Tibial artery (tissue), 4 donors: ENCODE data around the gene YWHAB.

Experiments used
- DNase-seq, 2 donors: peaks; one replicate each; pipeline ENCODE4 v3.0.0-alpha.2; 2019
- H3K27ac ChIP-seq, 2 donors: fragments of 200-600 bp; sonication (generic) in 1 of 2; 1 replicate in 1 of 2; 2 replicates in 1 of 2; pipeline ENCODE4 v1.5.1; 2018 to 2019; ENCODE audit warnings: mild to moderate bottlenecking in 1 of 2
- H3K27me3 ChIP-seq, 2 donors: fragments of 200-600 bp; sonication (generic) in 1 of 2; one replicate each; pipeline versions ENCODE4 v1.5.1 to v1.6.0; 2016 to 2019
- H3K36me3 ChIP-seq, 3 donors: fragments of 200-600 bp; sonication (generic) in 2 of 3; one replicate each; pipeline ENCODE4 v1.5.1; 2016 to 2019; ENCODE audit warnings: mild to moderate bottlenecking in 2 of 3
- H3K4me1 ChIP-seq, 4 donors: fragments of 200-600 bp; sonication (generic) in 2 of 4; 1 replicate in 3 of 4; 2 replicates in 1 of 4; pipeline ENCODE4 v1.5.1; 2016 to 2019
- H3K4me3 ChIP-seq, 2 donors: fragments of 200-600 bp; sonication (generic) in 1 of 2; 1 replicate in 1 of 2; 2 replicates in 1 of 2; pipeline ENCODE4 v1.5.1; 2018 to 2019; ENCODE audit warnings: mild to moderate bottlenecking in 2 of 2
- H3K9me3 ChIP-seq, 3 donors: fragments of 200-600 bp; sonication (generic) in 1 of 3; one replicate each; pipeline ENCODE4 v1.5.1; 2016 to 2019
- intact Hi-C: fragments of 100-400 bp; cut with DNase I; formaldehyde crosslinking; loops from one replicate; pipeline ENCODE4 v1.15.0; 2023; ENCODE audit warnings: low total_unique reads
- TF ChIP-seq, protein P1 (sequence below), 2 experiments: fragments of 200-600 bp in 1 of 2; fragments of 450-650 bp in 1 of 2; IDR thresholded peaks; one replicate each; pipeline ENCODE4 v1.5.1; 2017 to 2019; ENCODE audit warnings: antibody characterized with exemption in 2 of 2, mild to moderate bottlenecking in 1 of 2, moderate library complexity in 1 of 2

YWHAB gene

DNA sequence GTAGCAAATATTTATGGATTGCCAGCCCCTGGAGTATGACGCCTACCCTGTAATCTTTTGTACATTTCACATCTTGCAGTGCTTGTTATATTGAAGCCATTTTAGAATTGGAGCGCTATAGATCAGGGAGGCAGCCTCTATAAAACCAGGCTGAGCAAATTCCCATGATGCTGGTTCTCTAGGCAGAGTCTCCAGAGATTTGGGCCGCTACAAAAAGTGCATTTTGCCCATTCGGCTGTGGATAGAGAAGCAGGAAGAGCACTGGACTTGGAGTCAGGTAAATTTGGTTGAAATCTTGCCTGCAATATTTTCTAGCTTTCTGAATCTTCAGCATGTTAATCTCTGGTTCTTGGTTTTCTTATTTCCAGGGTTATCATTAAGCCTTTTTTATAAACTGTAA lies 2.0 kb downstream of the YWHAB start:
- no peak overlapping the region for H3K27ac ChIP-seq
- TF ChIP-seq, protein P1, sequence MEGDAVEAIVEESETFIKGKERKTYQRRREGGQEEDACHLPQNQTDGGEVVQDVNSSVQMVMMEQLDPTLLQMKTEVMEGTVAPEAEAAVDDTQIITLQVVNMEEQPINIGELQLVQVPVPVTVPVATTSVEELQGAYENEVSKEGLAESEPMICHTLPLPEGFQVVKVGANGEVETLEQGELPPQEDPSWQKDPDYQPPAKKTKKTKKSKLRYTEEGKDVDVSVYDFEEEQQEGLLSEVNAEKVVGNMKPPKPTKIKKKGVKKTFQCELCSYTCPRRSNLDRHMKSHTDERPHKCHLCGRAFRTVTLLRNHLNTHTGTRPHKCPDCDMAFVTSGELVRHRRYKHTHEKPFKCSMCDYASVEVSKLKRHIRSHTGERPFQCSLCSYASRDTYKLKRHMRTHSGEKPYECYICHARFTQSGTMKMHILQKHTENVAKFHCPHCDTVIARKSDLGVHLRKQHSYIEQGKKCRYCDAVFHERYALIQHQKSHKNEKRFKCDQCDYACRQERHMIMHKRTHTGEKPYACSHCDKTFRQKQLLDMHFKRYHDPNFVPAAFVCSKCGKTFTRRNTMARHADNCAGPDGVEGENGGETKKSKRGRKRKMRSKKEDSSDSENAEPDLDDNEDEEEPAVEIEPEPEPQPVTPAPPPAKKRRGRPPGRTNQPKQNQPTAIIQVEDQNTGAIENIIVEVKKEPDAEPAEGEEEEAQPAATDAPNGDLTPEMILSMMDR (IDR thresholded peaks at IDR 0.05) = no peak
- intact Hi-C loops = loop anchor here (5.0 to 10.0 kb wide), 4 partner anchors 75 to 673 kb away; partner anchors contain the start of genes FITM2, OSER1, SYS1 and TOMM34
- DNase-seq = no peak
- H3K27me3 ChIP-seq = no peaks in the 10 kb centered on the region
- H3K4me1 ChIP-seq = peaks cover 0 to 67% (median 47%) of the 10 kb centered on the region in 4 donors
- H3K9me3 ChIP-seq = no peaks in the 10 kb centered on the region
- peak overlapping the region; percentile 94 to 97 for H3K4me3 ChIP-seq
- no peaks in the 10 kb centered on the region for H3K36me3 ChIP-seq

DNA sequence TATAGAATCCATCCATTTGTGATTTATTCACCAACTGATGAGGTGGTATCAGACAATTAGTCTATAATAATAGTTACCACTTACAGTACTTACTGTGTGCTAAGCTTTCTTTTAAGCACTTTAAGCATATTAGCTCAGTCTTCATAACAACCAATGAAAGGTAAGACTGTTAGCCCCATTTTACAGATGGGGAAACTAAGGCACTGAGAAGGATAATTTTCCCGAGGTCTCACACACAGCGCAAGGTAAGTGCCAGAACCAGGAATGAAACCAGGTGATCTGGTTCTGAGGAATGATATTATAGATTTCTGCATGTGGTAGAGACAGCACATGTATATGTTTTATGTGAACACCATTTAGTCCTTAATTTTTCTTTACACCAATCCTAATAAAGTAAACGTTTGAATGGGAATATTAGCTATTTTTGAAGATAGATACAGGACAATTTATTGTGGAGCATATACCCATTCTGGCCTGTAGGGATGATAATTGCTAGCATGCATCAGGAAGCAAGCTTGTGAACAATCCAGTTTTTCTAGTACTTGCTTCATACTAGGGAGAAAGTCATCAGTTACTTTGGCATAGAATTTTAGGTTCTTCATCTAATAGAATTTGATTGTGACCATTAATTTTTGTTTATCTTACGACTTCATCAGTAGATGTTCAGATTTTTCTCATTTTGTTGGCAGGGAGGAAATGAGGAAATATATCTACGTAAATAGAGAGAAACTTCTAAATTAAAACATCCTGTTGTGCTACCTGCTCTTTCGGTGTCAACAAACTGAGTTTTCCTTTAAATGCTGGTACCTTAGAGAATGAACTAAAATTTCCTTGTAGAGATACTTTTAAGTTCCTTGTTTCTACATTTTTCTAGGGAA lies 3.0 kb downstream of the YWHAB start:
- H3K4me1 ChIP-seq = peaks cover 0 to 74% (median 51%) of the 10 kb centered on the region in 4 donors
- no peaks in the 10 kb centered on the region for H3K27me3 ChIP-seq
- no peak for DNase-seq

DNA sequence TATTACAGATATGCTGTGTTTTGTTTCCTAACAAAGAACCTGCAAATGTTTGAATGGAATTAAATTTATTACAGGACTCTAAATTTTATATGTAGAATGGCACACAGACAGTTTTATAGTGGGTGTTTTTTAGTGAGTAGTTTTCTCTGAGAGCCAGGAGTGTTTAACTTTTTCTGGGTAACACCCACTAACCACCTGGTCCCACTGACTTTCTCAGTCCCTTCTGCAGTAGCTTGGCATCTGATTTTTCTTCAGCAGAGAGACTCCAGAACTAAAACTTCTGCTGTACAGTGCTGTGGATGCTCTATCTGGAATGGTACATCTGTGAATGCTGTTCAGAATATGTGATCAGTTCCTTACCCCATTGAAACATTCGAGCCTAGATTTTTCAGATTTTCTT lies 6.3 kb downstream of the YWHAB start:
- no peaks in the 10 kb centered on the region for H3K36me3 ChIP-seq
- intact Hi-C loops = no loop called here
- H3K27ac ChIP-seq = no peak overlapping the region
- no peaks in the 10 kb centered on the region for H3K27me3 ChIP-seq
- no peak for DNase-seq
- no peaks in the 10 kb centered on the region for H3K9me3 ChIP-seq
- peaks cover 0 to 93% (median 59%) of the 10 kb centered on the region in 4 donors for H3K4me1 ChIP-seq
- no peak overlapping the region for H3K4me3 ChIP-seq
- TF ChIP-seq, protein P1 (IDR thresholded peaks at IDR 0.05) = no peak

More for the DNA sequence above, 3.0 kb downstream of the YWHAB start:
- intact Hi-C loops = loop anchor here (5.0 to 10.0 kb wide), 4 partner anchors 74 to 674 kb away; partner anchors contain the start of genes FITM2, OSER1, SYS1 and TOMM34
- no peaks in the 10 kb centered on the region for H3K36me3 ChIP-seq
- H3K9me3 ChIP-seq = no peaks in the 10 kb centered on the region
- TF ChIP-seq, protein P1 (IDR thresholded peaks at IDR 0.05) = peak in 1 of 2 experiments; percentile 9
- no peak overlapping the region for H3K27ac ChIP-seq
- H3K4me3 ChIP-seq = peak overlapping the region in 1 of 2 donors; percentile 3

DNA sequence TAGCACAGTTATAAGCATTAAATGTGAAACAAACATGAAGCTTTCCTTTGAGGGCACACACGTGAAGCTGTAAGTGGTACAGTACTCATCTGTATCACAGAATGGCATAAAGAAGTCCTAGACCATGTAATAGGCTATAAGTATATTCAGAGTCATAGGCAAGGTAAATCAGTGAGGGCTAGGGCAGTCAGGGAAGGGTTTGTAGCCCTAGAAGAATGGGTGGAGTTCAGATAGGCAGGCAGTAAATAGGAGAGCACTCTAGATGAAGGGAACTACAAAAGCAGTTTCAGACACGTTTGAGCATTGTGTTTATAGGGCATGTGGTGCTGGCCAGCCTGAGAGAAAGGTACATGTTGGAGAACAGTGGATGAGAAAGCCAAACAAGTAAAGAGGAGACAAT lies 9.5 kb downstream of the YWHAB start:
- Histone ChIP-seq H3K9me3 (no peaks in the 10 kb centered on the region), H3K4me1 (peaks cover 0 to 89% (median 49%) of the 10 kb centered on the region in 4 donors), H3K27ac (no peak overlapping the region), H3K27me3 (no peaks in the 10 kb centered on the region), H3K36me3 (no peaks in the 10 kb centered on the region), H3K4me3 (no peak overlapping the region)
- DNase-seq = no peak
- intact Hi-C loops = no loop called here
- TF ChIP-seq, protein P1 (IDR thresholded peaks at IDR 0.05) = no peak

DNA sequence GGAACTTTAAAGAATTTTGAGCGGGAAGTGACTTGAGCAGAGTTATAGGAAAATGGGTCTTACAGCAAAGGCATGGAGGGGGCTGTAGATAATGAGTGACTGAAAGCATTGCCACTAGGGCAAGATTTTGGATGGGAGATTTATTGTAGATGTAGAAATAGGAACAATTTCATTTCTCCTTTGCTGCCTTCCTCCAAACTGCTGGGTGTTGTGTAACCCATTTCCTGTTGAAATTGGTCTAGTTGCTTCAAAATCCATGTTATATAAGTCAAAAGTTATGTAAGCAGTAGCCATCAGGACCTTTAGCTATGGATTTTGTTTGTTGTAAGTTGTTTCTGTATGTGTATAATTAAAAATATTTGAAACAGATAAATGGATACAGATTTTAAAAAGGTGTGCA lies 11.1 kb downstream of the YWHAB start:
- TF ChIP-seq, protein P1 (IDR thresholded peaks at IDR 0.05) = no peak
- Histone ChIP-seq H3K4me3 (no peak overlapping the region), H3K27ac (peak overlapping the region in 1 of 2 donors; percentile 40), H3K27me3 (no peaks in the 10 kb centered on the region), H3K36me3 (peaks cover 4 to 9% (median 8%) of the 10 kb centered on the region in 3 donors), H3K9me3 (no peaks in the 10 kb centered on the region), H3K4me1 (peaks cover 0 to 83% (median 39%) of the 10 kb centered on the region in 4 donors)
- intact Hi-C loops = no loop called here
- no peak for DNase-seq
